H1 (cell line): Measurements from ENCODE around the gene PILRB. TPM values are rescaled to one million over a fixed set of nuclear protein-coding genes. Genes with fewer than 3 reads are reported as not detected.

Experiments
- CTCF ChIA-PET: fragments of 300-600 bp; sonication (Branson Sonifier 250); formaldehyde crosslinking; loops from one replicate; lab custom pipeline; 2021; ENCODE audit not compliant: partially characterized antibody; lab: Charles Lee
- POLR2A ChIA-PET: fragments of 300-600 bp; sonication (Branson Sonifier 250); formaldehyde crosslinking; loops from one replicate; lab custom pipeline; 2021; ENCODE audit warnings: inconsistent platforms; ENCODE audit not compliant: partially characterized antibody; lab: Charles Lee
- DNase-seq, 2 experiments: peaks; one replicate each; pipeline versions ENCODE4 v3.0.0 to v3.0.0-alpha.2; 2010 to 2022; ENCODE audit warnings: low spot score in 2 of 2, low read depth in 1 of 2, mixed read lengths in 1 of 2
- FAIRE-seq: peaks from 2 replicates; lab custom pipeline; 2011; peaks lifted over from hg19 to GRCh38; lab: Jason Lieb, UNC
- H2AFZ ChIP-seq: 2 replicates; pipeline ENCODE4 v1.8.1; 2012; ENCODE audit warnings: low read length, inconsistent platforms
- H2AK5ac ChIP-seq: 2 replicates; pipeline ENCODE4 v1.6.1; 2013; ENCODE audit warnings: low read depth, low read length
- H2BK120ac ChIP-seq: replicated peaks from 2 replicates; pipeline ENCODE3; 2013; ENCODE audit warnings: low read depth, low read length, inconsistent platforms
- H2BK12ac ChIP-seq: 2 replicates; pipeline ENCODE4 v1.6.1; 2013; ENCODE audit warnings: low read depth, low read length
- H2BK15ac ChIP-seq: 2 replicates; pipeline ENCODE4 v1.6.1; 2013; ENCODE audit warnings: low read length
- H2BK20ac ChIP-seq: 2 replicates; pipeline ENCODE4 v1.6.1; 2013; ENCODE audit warnings: low read length
- H2BK5ac ChIP-seq: 2 replicates; pipeline ENCODE4 v1.6.1; 2013; ENCODE audit warnings: low read depth, low read length
- H3K14ac ChIP-seq: 2 replicates; pipeline ENCODE4 v1.6.1; 2013; ENCODE audit warnings: inconsistent platforms; ENCODE audit not compliant: insufficient read length
- H3K18ac ChIP-seq: 2 replicates; pipeline ENCODE4 v1.6.1; 2013; ENCODE audit warnings: low read length; ENCODE audit errors: extremely low read depth
- H3K23ac ChIP-seq: 2 replicates; pipeline ENCODE4 v1.6.1; 2013; ENCODE audit warnings: inconsistent platforms; ENCODE audit not compliant: insufficient read length
- H3K23me2 ChIP-seq: 2 replicates; pipeline ENCODE4 v1.6.1; 2013; ENCODE audit warnings: low read depth, low read length
- H3K27ac ChIP-seq: 2 replicates; pipeline ENCODE4 v1.6.1; 2011; ENCODE audit warnings: low read depth, low read length, inconsistent platforms
- H3K27me3 ChIP-seq, 4 experiments: replicated peaks in 1 of 4; 1 replicate in 1 of 4; 2 replicates in 3 of 4; pipeline versions ENCODE4 v1.6.1 to v1.8.1; 2011 to 2013; ENCODE audit warnings: low read length in 3 of 4, mild to moderate bottlenecking in 3 of 4, inconsistent platforms in 2 of 4, mixed read lengths in 2 of 4, moderate library complexity in 1 of 4; ENCODE audit not compliant: control insufficient read depth in 3 of 4, insufficient read depth in 3 of 4; ENCODE audit errors: extremely low read depth in 1 of 4
- H3K36me3 ChIP-seq, 4 experiments: 2 replicates each; pipeline versions ENCODE4 v1.6.1 to v1.8.1; 2011 to 2013; ENCODE audit warnings: mild to moderate bottlenecking in 4 of 4, low read length in 3 of 4, moderate library complexity in 2 of 4, control low read depth in 1 of 4, inconsistent platforms in 1 of 4; ENCODE audit not compliant: insufficient read depth in 4 of 4, control insufficient read depth in 2 of 4
- H3K4ac ChIP-seq: replicated peaks from 2 replicates; pipeline ENCODE3; 2013; ENCODE audit warnings: low read length, low read depth, mixed read lengths, inconsistent platforms; ENCODE audit not compliant: insufficient read length
- H3K4me1 ChIP-seq, 4 experiments: replicated peaks in 1 of 4; 1 replicate in 1 of 4; 2 replicates in 3 of 4; pipeline versions ENCODE4 v1.6.1 to v1.8.1; 2011 to 2013; ENCODE audit warnings: low read length in 3 of 4, inconsistent platforms in 2 of 4, mixed read lengths in 1 of 4; ENCODE audit not compliant: insufficient read depth in 4 of 4, control insufficient read depth in 3 of 4
- H3K4me2 ChIP-seq, 2 experiments: 2 replicates each; pipeline versions ENCODE4 v1.6.1 to v1.8.1; 2011 to 2013; ENCODE audit warnings: low read depth in 2 of 2, low read length in 2 of 2, control low read depth in 1 of 2, inconsistent platforms in 1 of 2, mild to moderate bottlenecking in 1 of 2; ENCODE audit not compliant: insufficient read depth in 1 of 2
- H3K4me3 ChIP-seq, 4 experiments: fragments of 200-600, 300-600 bp in 1 of 4; sonication (generic), shearing (Covaris generic), sonication (Bioruptor Twin) in 1 of 4; 2 replicates each; pipeline versions ENCODE4 v1.5.1 to v1.8.1; 2011 to 2016; ENCODE audit warnings: low read length in 4 of 4, low read depth in 3 of 4, control low read depth in 2 of 4, inconsistent platforms in 2 of 4, mild to moderate bottlenecking in 2 of 4, mixed read lengths in 1 of 4, moderate library complexity in 1 of 4; ENCODE audit not compliant: insufficient read depth in 2 of 4; ENCODE audit errors: extremely low read depth in 1 of 4
- H3K56ac ChIP-seq: replicated peaks from 2 replicates; pipeline ENCODE3; 2013; ENCODE audit warnings: low read depth, mild to moderate bottlenecking, mixed read lengths, low read length, inconsistent platforms; ENCODE audit not compliant: insufficient read length
- H3K79me1 ChIP-seq: 2 replicates; pipeline ENCODE4 v1.6.1; 2013; ENCODE audit warnings: low read depth, low read length, control low read depth
- H3K79me2 ChIP-seq, 2 experiments: 2 replicates each; pipeline versions ENCODE4 v1.6.1 to v1.8.1; 2012 to 2013; ENCODE audit warnings: low read length in 2 of 2, mild to moderate bottlenecking in 2 of 2, inconsistent platforms in 1 of 2; ENCODE audit not compliant: insufficient read depth in 2 of 2, control insufficient read depth in 1 of 2
- H3K9ac ChIP-seq, 4 experiments: replicated peaks in 1 of 4; 1 replicate in 1 of 4; 2 replicates in 3 of 4; pipeline versions ENCODE4 v1.6.1 to v1.8.1; 2011 to 2013; ENCODE audit warnings: low read depth in 3 of 4, low read length in 3 of 4, control low read depth in 2 of 4, mild to moderate bottlenecking in 2 of 4, moderate library complexity in 2 of 4, inconsistent platforms in 1 of 4; ENCODE audit errors: extremely low read depth in 1 of 4
- H3K9me3 ChIP-seq, 2 experiments: 2 replicates each; pipeline versions ENCODE4 v1.6.1 to v1.8.1; 2012 to 2013; ENCODE audit warnings: mild to moderate bottlenecking in 2 of 2, moderate library complexity in 2 of 2, control low read depth in 1 of 2, inconsistent platforms in 1 of 2, low read depth in 1 of 2, low read length in 1 of 2, mixed read lengths in 1 of 2; ENCODE audit not compliant: insufficient read depth in 2 of 2
- H4K20me1 ChIP-seq, 2 experiments: replicated peaks in 1 of 2; 2 replicates each; pipeline versions ENCODE3 to v1.8.1; 2011 to 2013; ENCODE audit warnings: inconsistent platforms in 2 of 2, low read length in 2 of 2, mild to moderate bottlenecking in 1 of 2; ENCODE audit not compliant: insufficient read depth in 2 of 2, control insufficient read depth in 1 of 2
- H4K5ac ChIP-seq: 2 replicates; pipeline ENCODE4 v1.6.1; 2013; ENCODE audit warnings: low read length, low read depth, mixed read lengths, inconsistent platforms; ENCODE audit not compliant: insufficient read length
- H4K8ac ChIP-seq: 2 replicates; pipeline ENCODE4 v1.8.0; 2013; ENCODE audit warnings: mild to moderate bottlenecking, moderate library complexity, low read length, inconsistent platforms; ENCODE audit not compliant: insufficient read depth; ENCODE audit errors: extremely low read depth
- H4K91ac ChIP-seq: replicated peaks from 2 replicates; pipeline ENCODE3; 2013; ENCODE audit warnings: low read length, mixed read lengths, inconsistent platforms; ENCODE audit not compliant: insufficient read length
- BRCA1 ChIP-seq: IDR thresholded peaks from 2 replicates; pipeline ENCODE4 v1.6.1; 2012; ENCODE audit warnings: low read depth, low read length, improper control_type of control experiment
- RXRA ChIP-seq: IDR thresholded peaks from 2 replicates; pipeline ENCODE4 v1.6.1; 2011; ENCODE audit warnings: low read depth, mild to moderate bottlenecking, low read length, moderate library complexity; ENCODE audit not compliant: insufficient read depth
- WGBS, 2 experiments: shearing (Covaris generic) in 1 of 2; methylation state at CpG; one replicate each; pipeline versions ENCODE4 v1.1.6 to v1.1.7; 2013 to 2015; ENCODE audit warnings: low lambda C conversion rate in 2 of 2, mixed read lengths in 2 of 2, inconsistent platforms in 1 of 2, low coverage in 1 of 2, missing lambda C conversion rate in 1 of 2; ENCODE audit not compliant: insufficient replicate concordance in 2 of 2, insufficient coverage in 1 of 2, insufficient read length in 1 of 2; ENCODE audit errors: extremely low coverage in 1 of 2, missing lambda C conversion rate in 1 of 2; 5-methylcytosine and 5-hydroxymethylcytosine counted together
- polyA plus RNA-seq, 7 experiments: library from polyadenylated mRNA; depleted of rRNA in 3 of 7; stranded (reverse) in 5 of 7; unstranded in 2 of 7; fragments of >200 nt in 5 of 7; fragments of 200-250 nt in 2 of 7; gene quantifications; 1 replicate in 5 of 7; 2 replicates in 1 of 7; 4 replicates in 1 of 7; pipeline versions ENCODE4 v1.2.1 to v1.2.3, GENCODE V29; 2011 to 2013; ENCODE audit warnings: missing spikeins in 2 of 7, mixed read lengths in 2 of 7
- total RNA-seq: library from RNA; stranded (reverse); fragmentation: NEBNext Ultra II Directional; extraction: Animal tissue kit (Norgen Biotek cat#: 25700); gene quantifications from 2 replicates; pipeline ENCODE4 v1.2.1, GENCODE V29; 2021

Gene PILRB
- total and polyA plus RNA-seq, 2 of the 8 experiments (the other 6 are each of a cell fraction or from before 2014, with no cell fraction given): 32.2 to 49.9 TPM

DNA sequence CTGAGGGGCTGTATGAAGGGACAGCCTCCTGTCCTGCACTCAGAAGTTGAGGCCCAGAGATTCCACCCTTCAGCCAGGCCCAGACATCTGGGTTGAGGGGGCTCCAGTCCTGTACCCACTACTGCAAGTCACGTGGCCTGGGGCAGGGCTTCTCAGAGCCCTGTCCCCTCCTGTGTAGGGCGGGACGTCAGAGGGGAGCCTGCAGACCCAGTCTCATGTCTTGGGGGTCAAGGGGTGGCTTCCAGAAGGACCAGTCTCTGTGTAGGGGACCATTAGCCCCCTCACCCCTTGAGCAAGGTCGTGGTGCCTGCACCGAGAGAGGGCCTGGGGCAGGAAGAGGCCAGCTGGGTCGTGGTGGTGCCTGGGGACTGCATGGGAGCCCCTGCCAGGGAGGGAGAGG, 14.8 kb downstream of the PILRB start:
- no peak overlapping the region for H3K23ac ChIP-seq
- H2BK5ac ChIP-seq: no peak overlapping the region
- WGBS, 2 experiments: 83% methylated on average over 6 of the region's 6 CpGs; no CpG with 5 or more reads in 1 of the 2 experiments
- H2AFZ ChIP-seq: no peak overlapping the region
- H3K36me3 ChIP-seq: peaks cover 0 to 7% (median 0%) of the 10 kb centered on the region in 4 experiments; a peak in 1 of 8 replicates
- no peak overlapping the region for H2AK5ac ChIP-seq
- no peak overlapping the region for H3K4me2 ChIP-seq
- no peak overlapping the region for H2BK120ac ChIP-seq
- H3K4me1 ChIP-seq: peaks cover 0 to 31% (median 19%) of the 10 kb centered on the region in 4 experiments; a peak in 6 of 7 replicates
- H4K20me1 ChIP-seq: no peaks in the 10 kb centered on the region
- TF ChIP-seq BRCA1: no peak
- no peak for TF ChIP-seq RXRA
- no peak overlapping the region for H3K4me3 ChIP-seq
- H4K8ac ChIP-seq: no peak overlapping the region
- ChIA-PET POLR2A (interaction anchor here (0.6 to 2.1 kb wide), 4 partner anchors 25 to 85 kb away, joined by 4 to 9 read pairs (median 4); partner anchors contain the start of gene ZCWPW1), CTCF (interaction anchor here (1.9 kb wide), 1 partner anchor 34 kb away, joined by 10 read pairs; no protein-coding TSS in a partner anchor)
- no peak overlapping the region for H2BK12ac ChIP-seq
- no peaks in the 10 kb centered on the region for H3K9me3 ChIP-seq
- peak overlapping the region; percentile 83 for H4K91ac ChIP-seq
- no peak overlapping the region for H2BK20ac ChIP-seq
- H3K4ac ChIP-seq: no peak overlapping the region
- DNase-seq (no peak), FAIRE-seq (no peak)
- no peak overlapping the region for H3K56ac ChIP-seq
- H3K23me2 ChIP-seq: no peaks in the 10 kb centered on the region
- no peak overlapping the region for H4K5ac ChIP-seq
- no peak overlapping the region; the same call in 1 of the 2 replicates for H3K27ac ChIP-seq
- no peak overlapping the region for H3K9ac ChIP-seq
- no peak overlapping the region; the same call in 1 of the 2 replicates for H3K18ac ChIP-seq
- H3K14ac ChIP-seq: no peak overlapping the region
- 0 out of 7 replicates have a peak, but pooled peaks cover 0 to 2% (median 0%) of the 10 kb centered on the region in 4 experiments for H3K27me3 ChIP-seq
- no peak overlapping the region for H2BK15ac ChIP-seq
- H3K79me1 ChIP-seq: peaks cover 2% of the 10 kb centered on the region; the same call in 1 of the 2 replicates
- H3K79me2 ChIP-seq: no peaks in the 10 kb centered on the region
